K562 treated with DMSO at 1 percent for 24 hours (cell line): Measurements from ENCODE around the gene GOLGA8Q. TPM values are rescaled to one million over a fixed set of nuclear protein-coding genes. Genes with fewer than 3 reads are reported as not detected.

Source experiments
- total RNA-seq: library from RNA; unstranded; fragments of 300-600 nt; gene quantifications from 2 replicates; pipeline ENCODE4 v1.2.3, GENCODE V29; 2022; ENCODE audit warnings: low read depth; ENCODE audit not compliant: insufficient read depth

GOLGA8Q gene, protein sequence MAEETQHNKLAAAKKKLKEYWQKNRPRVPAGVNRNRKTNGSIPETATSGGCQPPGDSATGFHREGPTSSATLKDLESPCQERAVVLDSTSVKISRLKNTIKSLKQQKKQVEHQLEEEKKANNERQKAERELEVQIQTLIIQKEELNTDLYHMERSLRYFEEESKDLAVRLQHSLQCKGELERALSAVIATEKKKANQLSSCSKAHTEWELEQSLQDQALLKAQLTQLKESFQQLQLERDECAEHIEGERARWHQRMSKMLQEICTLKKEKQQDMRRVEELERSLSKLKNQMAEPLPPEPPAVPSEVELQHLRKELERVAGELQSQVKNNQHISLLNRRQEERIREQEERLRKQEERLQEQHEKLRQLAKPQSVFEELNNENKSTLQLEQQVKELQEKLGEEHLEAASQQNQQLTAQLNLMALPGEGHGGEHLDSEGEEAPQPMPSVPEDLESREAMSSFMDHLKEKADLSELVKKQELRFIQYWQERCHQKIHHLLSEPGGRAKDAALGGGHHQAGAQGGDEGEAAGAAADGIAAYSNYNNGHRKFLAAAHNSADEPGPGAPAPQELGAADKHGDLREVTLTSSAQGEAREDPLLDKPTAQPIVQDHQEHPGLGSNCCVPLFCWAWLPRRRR
- total RNA-seq, result 0.20 TPM in 1 of 2 replicates, not detected in the other

GRCh38 chr15:30551750-30552149 lies at the start of gene GOLGA8Q:
TSS of gene GOLGA8Q (plus strand) at chr15:30552050. CDS start at chr15:30552078, 28 bp downstream.

GRCh38 chr15:30603796-30604195 lies 51.9 kb downstream of the GOLGA8Q start, which contains the start of gene GOLGA8H:
TSS of gene GOLGA8H (plus strand) at chr15:30604028. CDS start at chr15:30604126, 98 bp downstream.

Other genes starting within 250 kb of the GOLGA8Q start
- 0.09 TPM in 1 of 2 replicates, not detected in the other for gene CHRFAM7A, start 158.5 kb upstream of the GOLGA8Q start, total RNA-seq
- 0.24 and 0.52 TPM in 2 replicates for gene GOLGA8R, start 137.8 kb upstream of the GOLGA8Q start, total RNA-seq
- gene GOLGA8H, start 52.0 kb downstream of the GOLGA8Q start, total RNA-seq, result not detected in 2 replicates